ENCODE results near the gene FAM228A. TPM values are rescaled to one million over a fixed set of nuclear protein-coding genes. Genes with fewer than 3 reads are reported as not detected.
"Not testable (repeated sequence)": the region's sequence is repeated elsewhere in the genome, so short reads cannot be mapped to it uniquely, and the experiment has no call there.

FAM228A gene
- 1 to 10 TPM in 2 of 3 donors, under 1 TPM in 1; 0.75 to 1.2 (median 1.1) TPM for polyA plus RNA-seq (ENCODE audit: insufficient read length in 3 of 3)

- no peak for DNase-seq (ENCODE audit: low read depth in 3 of 3, low spot score in 2 of 3)
Observed at GRCh38 chr2:24174851-24175277, at the start of gene FAM228A. FAM228A (plus strand) TSS chr2:24175053; CDS start chr2:24175481, 428 bp downstream.

GRCh38 chr2:24125956-24126355, 48.9 kb upstream of the FAM228A start:
- DNase-seq (ENCODE audit: low read depth in 3 of 3, low spot score in 2 of 3) = no peak

GRCh38 chr2:24132543-24132942, 42.3 kb upstream of the FAM228A start:
- DNase-seq (ENCODE audit: low read depth in 3 of 3, low spot score in 2 of 3) = no peak

GRCh38 chr2:24140305-24140704, 34.5 kb upstream of the FAM228A start:
- DNase-seq (ENCODE audit: low read depth in 3 of 3, low spot score in 2 of 3) = not testable (repeated sequence)

DNA sequence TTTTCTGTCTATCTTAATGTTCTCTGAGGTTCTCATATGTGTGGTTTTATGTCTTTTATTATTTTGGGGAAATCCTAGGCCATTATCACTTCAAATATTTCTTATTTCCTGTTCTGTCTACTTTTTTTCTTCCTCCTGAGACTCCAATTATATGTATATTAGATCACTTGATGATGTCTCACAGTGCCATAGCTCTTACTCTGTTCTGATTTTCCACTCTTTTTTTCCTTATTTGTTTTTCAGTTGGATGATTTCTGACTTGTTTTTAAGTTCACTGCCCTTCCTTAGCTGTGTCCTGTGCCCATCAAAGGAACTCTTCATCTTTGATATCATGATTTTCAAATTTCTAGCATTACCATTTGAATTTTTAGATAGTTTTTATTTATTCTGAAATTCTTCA, 27.5 kb upstream of the FAM228A start:
- DNase-seq (ENCODE audit: low read depth in 3 of 3, low spot score in 2 of 3) = no peak

- DNase-seq (ENCODE audit: low read depth in 3 of 3, low spot score in 2 of 3) = no peak
Observed at GRCh38 chr2:24152413-24153197, 22.2 kb upstream of the FAM228A start.

DNA sequence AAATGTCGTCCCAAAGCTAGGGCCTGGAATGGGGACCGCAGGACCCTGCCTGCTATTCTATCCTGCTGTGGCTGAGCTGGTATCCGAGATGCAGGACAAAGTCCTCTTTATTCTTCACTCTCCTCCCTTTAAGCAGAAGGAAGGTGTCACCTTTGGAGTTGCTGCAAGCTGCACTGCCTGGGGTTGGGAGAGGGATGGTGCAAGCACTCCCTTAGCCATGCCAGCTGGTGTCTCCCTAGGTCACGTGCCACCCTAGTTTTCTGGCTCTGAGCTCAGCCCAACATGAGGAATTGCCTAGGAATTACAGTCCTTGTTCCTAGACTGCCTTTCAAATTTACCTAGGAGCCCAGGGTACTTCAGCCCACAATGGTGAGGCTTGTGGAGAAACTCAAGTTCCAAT, 21.4 kb upstream of the FAM228A start:
- DNase-seq (ENCODE audit: low read depth in 3 of 3, low spot score in 2 of 3) = no peak

GRCh38 chr2:24158131-24158530, 16.7 kb upstream of the FAM228A start:
- DNase-seq (ENCODE audit: low read depth in 3 of 3, low spot score in 2 of 3) = no peak

- no peak for DNase-seq (ENCODE audit: low read depth in 3 of 3, low spot score in 2 of 3)
Observed at GRCh38 chr2:24159708-24160107, 15.1 kb upstream of the FAM228A start.

GRCh38 chr2:24160761-24161160, 14.1 kb upstream of the FAM228A start:
- no peak for DNase-seq (ENCODE audit: low read depth in 3 of 3, low spot score in 2 of 3)

DNA sequence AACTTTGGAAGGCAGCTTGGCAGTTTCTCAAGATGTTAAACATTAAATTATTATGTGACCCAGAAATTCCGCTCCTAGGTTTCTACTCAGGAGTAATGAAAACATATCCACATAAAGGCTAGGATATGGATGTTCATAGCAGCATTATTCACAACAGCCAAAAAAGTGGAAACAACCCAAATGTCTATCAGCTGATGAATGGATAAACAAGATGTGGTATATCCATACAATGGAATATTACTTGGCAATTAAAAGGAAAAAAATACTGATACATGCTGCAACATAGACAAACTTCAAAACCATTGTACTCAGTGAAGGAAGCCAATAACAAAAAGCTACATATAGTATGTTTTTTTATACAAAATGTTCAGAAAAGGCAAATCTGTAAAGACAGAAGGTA, 12.4 kb upstream of the FAM228A start:
- no peak for DNase-seq (ENCODE audit: low read depth in 3 of 3, low spot score in 2 of 3)

- DNase-seq (ENCODE audit: low read depth in 3 of 3, low spot score in 2 of 3) = no peak
Observed at GRCh38 chr2:24163186-24163585, 11.7 kb upstream of the FAM228A start.

- no peak for DNase-seq (ENCODE audit: low read depth in 3 of 3, low spot score in 2 of 3)
Observed at GRCh38 chr2:24163601-24164000, 11.3 kb upstream of the FAM228A start.

DNA sequence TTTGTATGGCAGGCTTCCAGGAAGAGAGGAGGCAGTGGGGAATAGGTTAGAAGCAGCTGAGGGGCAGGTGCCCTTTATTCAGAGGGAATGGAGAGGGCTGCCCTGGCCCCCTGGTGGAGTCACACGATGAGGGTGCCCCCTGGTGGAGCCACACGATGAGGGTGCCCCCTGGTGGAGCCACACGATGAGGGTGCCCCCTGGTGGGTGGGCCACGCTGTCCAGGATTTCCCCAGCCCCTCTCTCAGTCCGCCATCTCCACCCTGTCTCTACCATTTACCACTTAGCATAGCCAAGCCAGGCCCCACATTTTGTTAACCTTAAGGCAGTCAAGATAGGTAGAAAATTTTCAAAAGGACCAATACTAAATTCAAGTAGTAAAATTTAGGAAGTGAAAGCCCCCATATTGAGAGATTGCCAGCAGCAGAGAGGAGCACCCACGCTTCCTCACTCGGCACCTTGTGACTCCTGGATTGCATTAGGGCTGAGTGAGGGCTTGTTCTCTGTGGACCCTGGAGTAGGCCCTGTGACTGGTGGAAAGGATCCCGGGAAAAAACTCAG, 10.4 kb upstream of the FAM228A start:
- no peak for DNase-seq (ENCODE audit: low read depth in 3 of 3, low spot score in 2 of 3)

DNA sequence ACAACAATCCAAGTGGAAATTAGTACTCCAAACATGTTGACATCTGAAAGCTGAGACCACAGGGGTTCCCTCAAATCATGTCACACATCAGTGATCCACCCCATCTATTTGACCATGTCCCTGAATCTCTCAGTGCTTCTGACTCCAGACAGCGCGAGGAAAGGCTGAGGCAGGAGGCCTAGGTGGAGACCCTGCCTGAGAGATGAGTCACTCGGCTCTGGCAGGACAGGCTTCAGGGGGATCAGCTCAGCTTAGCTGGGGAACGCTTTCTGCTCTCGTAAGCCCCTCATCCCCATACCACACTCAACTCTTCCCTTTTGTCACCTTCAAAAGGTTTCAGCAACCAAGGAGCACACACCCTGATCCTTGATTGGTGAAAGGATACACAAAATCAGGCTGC, 5.8 kb upstream of the FAM228A start:
- DNase-seq (ENCODE audit: low read depth in 3 of 3, low spot score in 2 of 3) = no peak

DNA sequence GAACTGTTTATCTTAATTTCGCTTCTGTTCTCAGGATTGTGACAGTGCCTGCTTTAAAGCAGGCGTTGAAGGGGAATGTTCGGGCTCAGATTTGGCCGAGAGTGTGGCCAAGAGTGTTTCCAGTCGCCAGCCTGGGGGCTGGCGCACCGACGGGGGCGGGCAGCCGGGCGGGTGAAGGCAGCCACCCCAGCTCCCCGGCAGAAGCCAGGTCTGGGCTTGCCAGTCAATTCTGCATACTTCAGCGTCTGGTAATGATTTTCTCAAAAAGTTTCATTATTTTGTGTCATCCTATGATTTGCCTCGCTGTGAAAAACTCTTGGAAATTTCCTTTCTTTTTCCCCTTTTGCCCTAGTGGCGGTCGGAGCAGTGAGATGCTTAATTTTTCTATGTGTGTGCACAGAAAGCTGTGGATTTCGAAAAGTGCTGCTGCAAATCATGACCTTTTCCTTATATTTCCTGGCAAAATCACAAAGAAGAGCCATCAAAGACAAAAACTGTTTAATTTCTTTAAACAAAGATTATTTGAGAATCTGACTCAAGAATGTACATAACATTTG, 856 bp downstream of the FAM228A start:
- no peak for DNase-seq (ENCODE audit: low read depth in 3 of 3, low spot score in 2 of 3)

DNA sequence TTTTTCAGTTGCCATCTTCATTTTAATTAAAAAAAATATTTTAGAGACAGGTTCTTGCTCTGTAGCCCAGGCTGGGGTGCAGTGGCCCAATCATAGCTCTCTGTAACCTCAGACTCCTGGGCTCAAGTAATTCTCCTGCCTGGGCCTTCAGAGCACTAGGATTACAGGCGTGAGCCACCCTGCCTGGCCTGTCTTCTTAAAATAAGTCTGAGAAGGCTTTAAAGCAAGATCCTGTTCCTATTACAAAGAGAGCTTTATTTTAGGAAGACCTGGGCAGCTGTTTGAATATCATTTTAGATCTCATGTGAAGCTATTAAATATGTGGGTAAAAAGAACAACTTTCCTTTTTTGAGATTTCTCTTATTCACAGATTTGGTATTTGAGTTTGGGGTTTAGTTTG, 1.5 kb downstream of the FAM228A start:
- no peak for DNase-seq (ENCODE audit: low read depth in 3 of 3, low spot score in 2 of 3)

DNA sequence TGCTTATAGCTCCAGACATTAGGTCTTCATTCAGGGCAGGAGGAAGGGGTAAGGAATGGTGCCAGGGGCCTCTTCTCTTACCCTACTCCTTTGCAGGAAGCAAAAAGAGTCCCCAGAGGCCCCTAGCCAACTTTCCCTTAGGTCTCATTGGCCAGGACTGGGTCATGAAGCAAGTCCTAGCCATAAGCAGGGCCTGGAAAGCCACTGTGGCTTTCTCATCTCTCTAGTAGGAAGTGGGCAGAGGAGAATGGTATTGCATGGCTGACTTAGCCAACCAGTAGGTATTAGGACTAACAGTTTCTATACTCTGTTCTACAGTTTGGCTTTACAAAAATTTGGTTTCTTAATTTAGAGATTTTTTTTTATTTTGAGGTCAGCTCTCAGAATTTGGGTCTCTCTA, 4.8 kb downstream of the FAM228A start:
- no peak for DNase-seq (ENCODE audit: low read depth in 3 of 3, low spot score in 2 of 3)

- peak in 1 of 3 donors; percentile 19 for DNase-seq (ENCODE audit: low read depth in 3 of 3, low spot score in 2 of 3)
Observed at GRCh38 chr2:24181849-24182248, 7.0 kb downstream of the FAM228A start.

- DNase-seq (ENCODE audit: low read depth in 3 of 3, low spot score in 2 of 3) = no peak
Observed at GRCh38 chr2:24182507-24182906, 7.7 kb downstream of the FAM228A start.

DNA sequence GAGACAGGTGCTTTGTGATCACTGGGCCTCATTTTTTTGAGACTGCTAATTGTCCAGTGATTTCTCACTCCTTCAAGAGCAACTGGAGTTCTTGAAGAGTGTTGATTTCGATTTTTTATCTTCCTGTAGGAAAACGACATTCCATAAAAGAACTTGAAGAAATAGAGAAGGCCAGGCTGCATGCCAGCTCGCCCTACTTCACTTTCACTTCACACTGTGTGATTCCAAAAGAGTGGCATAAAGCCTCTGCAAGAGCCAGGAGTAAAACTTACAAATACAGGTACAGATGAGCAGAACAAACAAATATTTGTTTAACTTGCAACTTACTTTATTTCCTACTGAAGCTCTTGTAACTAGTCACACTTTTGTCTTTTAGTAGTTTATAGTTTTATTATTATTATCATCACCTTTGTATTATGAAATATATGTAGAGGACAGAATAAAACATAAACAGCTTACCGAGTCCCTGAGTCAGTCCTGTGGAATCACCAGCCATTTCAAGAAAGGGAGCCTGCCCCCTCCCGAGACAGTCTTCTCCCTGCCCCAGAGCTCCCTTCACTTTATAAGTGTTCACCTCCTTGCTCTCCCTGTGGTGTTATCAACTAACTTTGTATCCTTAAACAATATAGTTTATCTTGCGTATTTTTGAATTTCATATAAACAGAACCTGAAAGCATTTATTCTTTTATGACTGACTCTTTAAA, 8.7 kb downstream of the FAM228A start:
- no peak for DNase-seq (ENCODE audit: low read depth in 3 of 3, low spot score in 2 of 3)

All from right renal cortex interstitium (tissue), 3 donors.